Caco-2 (cell line): Measurements from ENCODE around the gene CPAMD8. TPM values are rescaled to one million over a fixed set of nuclear protein-coding genes. Genes with fewer than 3 reads are reported as not detected.

Experiments used
- BruUV-seq: library from RNA; stranded (reverse); fragments of 400-500 nt; replicated peaks from 2 replicates; lab custom pipeline; 2021; lab: Mats Ljungman, UMichigan
- CTCF ChIA-PET: fragments of 300-600 bp; sonication (Branson Sonifier 250); formaldehyde crosslinking; loops from one replicate; lab custom pipeline; 2022; ENCODE audit warnings: antibody characterized with exemption; lab: Charles Lee
- POLR2A ChIA-PET: fragments of 300-600 bp; sonication (Branson Sonifier 250); formaldehyde crosslinking; loops from one replicate; lab custom pipeline; 2022; ENCODE audit warnings: antibody characterized with exemption; lab: Charles Lee
- DNase-seq, 2 experiments: peaks; one replicate each; pipeline versions ENCODE4 v3.0.0 to v3.0.0-alpha.2; 2020 to 2022
- H3K27me3 ChIP-seq: replicated peaks from 2 replicates; pipeline ENCODE4 v1.6.0; 2011; ENCODE audit warnings: low read length; ENCODE audit not compliant: control insufficient read depth, insufficient read depth
- H3K36me3 ChIP-seq: 2 replicates; pipeline ENCODE4 v1.5.1; 2011; ENCODE audit warnings: low read length; ENCODE audit not compliant: control insufficient read depth, insufficient read depth
- H3K4me1 ChIP-seq: fragments of 250-450 bp; sonication (Bioruptor Pico); 2 replicates; pipeline ENCODE4 v1.5.1; 2020; ENCODE audit warnings: mild to moderate bottlenecking
- H3K4me3 ChIP-seq: 2 replicates; pipeline ENCODE4 v1.5.1; 2011; ENCODE audit warnings: low read depth, mild to moderate bottlenecking, control low read depth, low read length
- H3K9me3 ChIP-seq: fragments of 250-450 bp; sonication (Bioruptor Pico); 2 replicates; pipeline ENCODE4 v1.5.1; 2020; ENCODE audit warnings: mild to moderate bottlenecking, moderate library complexity
- H3K27ac Mint-ChIP-seq: one replicate; pipeline ENCODE4 v1.8.0; 2022; ENCODE audit warnings: mixed read lengths; ENCODE audit not compliant: unreplicated experiment
- H3K27me3 Mint-ChIP-seq: one replicate; pipeline ENCODE4 v1.8.0; 2022; ENCODE audit warnings: mixed read lengths; ENCODE audit not compliant: insufficient read depth, unreplicated experiment
- H3K36me3 Mint-ChIP-seq: one replicate; pipeline ENCODE4 v1.8.0; 2022; ENCODE audit warnings: mild to moderate bottlenecking, mixed read lengths; ENCODE audit not compliant: insufficient read depth, unreplicated experiment
- H3K4me1 Mint-ChIP-seq: one replicate; pipeline ENCODE4 v1.8.0; 2022; ENCODE audit warnings: low read depth, mixed read lengths; ENCODE audit not compliant: unreplicated experiment
- H3K4me3 Mint-ChIP-seq: one replicate; pipeline ENCODE4 v1.8.0; 2022; ENCODE audit warnings: mild to moderate bottlenecking, moderate library complexity, mixed read lengths; ENCODE audit not compliant: unreplicated experiment
- H3K9me3 Mint-ChIP-seq: one replicate; pipeline ENCODE4 v1.8.0; 2022; ENCODE audit warnings: mixed read lengths; ENCODE audit not compliant: unreplicated experiment
- CTCF ChIP-seq, 2 experiments: fragments of 200-600 bp in 1 of 2; IDR thresholded peaks; 1 replicate in 1 of 2; 2 replicates in 1 of 2; pipeline versions ENCODE4 v1.5.1 to v1.8.0; 2011 to 2022; ENCODE audit warnings: antibody characterized with exemption in 1 of 2, control low read depth in 1 of 2, inconsistent platforms in 1 of 2, low read depth in 1 of 2, low read length in 1 of 2, mild to moderate bottlenecking in 1 of 2, moderate library complexity in 1 of 2; ENCODE audit not compliant: insufficient read depth in 1 of 2, severe bottlenecking in 1 of 2, unreplicated experiment in 1 of 2
- intact Hi-C: fragments of 100-400 bp; cut with micrococcal nuclease; formaldehyde crosslinking; loops from one replicate; pipeline ENCODE4 v1.10.0; 2022; ENCODE audit not compliant: unreplicated experiment
- total RNA-seq: library from RNA; stranded (reverse); gene quantifications from 2 replicates; pipeline ENCODE4 v1.2.3, GENCODE V29; 2022

CPAMD8 gene
- total RNA-seq, 1 experiment from 2014 or later, result 1.1 TPM

GRCh38 chr19:16889366-16889882, 137.2 kb downstream of the CPAMD8 start:
- H3K4me1 ChIP-seq, result no peaks in the 10 kb centered on the region
- BruUV-seq, result no TSS peak
- H3K27me3 ChIP-seq, result no peaks in the 10 kb centered on the region
- H3K9me3 Mint-ChIP-seq, result no peaks in the 10 kb centered on the region
- no peaks in the 10 kb centered on the region for H3K36me3 Mint-ChIP-seq
- H3K27ac Mint-ChIP-seq, result no peak overlapping the region
- CTCF ChIA-PET, result no interaction called here
- POLR2A ChIA-PET, result no interaction called here
- TF ChIP-seq CTCF (IDR thresholded peaks at IDR 0.05; ENCODE audit: insufficient read depth in 1 of 2, low read depth in 1 of 2, low read length in 1 of 2, severe bottlenecking in 1 of 2, unreplicated experiment in 1 of 2), result no peak
- no peak overlapping the region for H3K4me3 ChIP-seq
- no peak overlapping the region for H3K4me3 Mint-ChIP-seq
- DNase-seq, result no peak
- H3K9me3 ChIP-seq, result no peaks in the 10 kb centered on the region
- H3K27me3 Mint-ChIP-seq, result no peaks in the 10 kb centered on the region
- intact Hi-C loops, result no loop called here
- no peaks in the 10 kb centered on the region for H3K36me3 ChIP-seq
- no peaks in the 10 kb centered on the region for H3K4me1 Mint-ChIP-seq

GRCh38 chr19:16888629-16889365, 137.8 kb downstream of the CPAMD8 start, which contains the start of gene F2RL3:
Gene F2RL3 (plus strand): TSS chr19:16888999. CDS start chr19:16889190, 191 bp downstream.
- H3K36me3 ChIP-seq, result no peaks in the 10 kb centered on the region
- no peaks in the 10 kb centered on the region for H3K27me3 Mint-ChIP-seq
- no peak within 1 kb of the TSS for H3K4me3 ChIP-seq
- no peaks in the 10 kb centered on the region for H3K9me3 Mint-ChIP-seq
- no peak within 1 kb of the TSS for H3K4me3 Mint-ChIP-seq
- H3K27me3 ChIP-seq, result no peaks in the 10 kb centered on the region
- intact Hi-C loops, result no loop called here
- no peaks in the 10 kb centered on the region for H3K4me1 Mint-ChIP-seq
- no TSS peak for BruUV-seq
- H3K9me3 ChIP-seq, result no peaks in the 10 kb centered on the region
- CTCF ChIA-PET, result no interaction called here
- H3K36me3 Mint-ChIP-seq, result no peaks in the 10 kb centered on the region
- POLR2A ChIA-PET, result no interaction called here
- no peaks in the 10 kb centered on the region for H3K4me1 ChIP-seq
- no peak for DNase-seq
- TF ChIP-seq CTCF (IDR thresholded peaks at IDR 0.05; ENCODE audit: insufficient read depth in 1 of 2, low read depth in 1 of 2, low read length in 1 of 2, severe bottlenecking in 1 of 2, unreplicated experiment in 1 of 2), result no peak
- H3K27ac Mint-ChIP-seq, result no peak within 1 kb of the TSS

DNA sequence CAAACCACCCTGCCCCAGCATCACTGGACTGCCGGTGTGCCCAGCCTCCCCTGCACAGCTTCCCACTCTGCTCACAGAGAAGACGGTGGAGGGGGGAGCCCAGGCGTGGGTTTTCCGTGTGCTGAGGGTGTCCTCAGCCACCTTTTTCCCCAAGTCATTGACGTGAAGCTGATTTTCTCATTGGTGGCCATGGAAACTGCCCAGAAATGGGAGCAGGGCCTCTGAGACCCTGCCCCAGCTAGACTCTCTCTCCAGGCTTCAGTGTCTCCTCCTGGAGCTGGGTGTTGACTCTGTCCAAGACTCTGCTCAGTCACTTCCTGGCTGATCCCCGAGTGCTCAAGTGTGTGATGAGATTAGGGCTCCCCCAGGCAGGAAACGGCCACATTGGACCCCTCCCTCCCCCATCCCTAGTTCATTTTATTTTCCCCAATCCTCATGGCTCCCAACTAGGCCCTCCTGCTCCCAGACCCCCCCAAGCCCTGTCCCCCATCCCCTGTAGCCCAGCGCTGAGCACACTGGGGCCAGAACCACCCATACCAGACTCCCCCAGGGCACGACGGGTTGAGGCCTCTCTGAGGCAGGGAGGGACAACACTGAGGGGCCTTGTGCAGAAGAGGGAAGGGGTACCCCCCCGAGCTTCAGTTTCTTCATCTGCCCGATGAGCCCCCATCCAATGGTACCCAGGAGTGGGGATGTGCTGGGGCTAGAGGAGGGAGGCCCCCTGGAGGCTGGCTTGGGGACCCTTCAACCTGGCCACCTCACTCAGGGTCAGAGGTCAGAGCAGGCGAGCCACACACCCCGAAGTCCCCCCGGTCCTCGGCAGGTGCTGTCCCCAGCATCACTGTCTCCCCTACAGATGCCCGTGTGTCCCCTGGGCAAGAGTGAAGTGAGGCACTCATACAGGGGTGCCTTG, 139.0 kb downstream of the CPAMD8 start:
- no peak for DNase-seq
- Histone ChIP-seq H3K4me3 (no peak overlapping the region), H3K9me3 (peaks cover 4% of the 10 kb centered on the region; the same call in 1 of the 2 replicates), H3K27me3 (no peaks in the 10 kb centered on the region), H3K36me3 (no peaks in the 10 kb centered on the region), H3K4me1 (no peaks in the 10 kb centered on the region)
- POLR2A ChIA-PET, result no interaction called here
- Mint-ChIP-seq H3K9me3 (peaks cover 9% of the 10 kb centered on the region), H3K4me1 (no peaks in the 10 kb centered on the region), H3K27me3 (no peaks in the 10 kb centered on the region), H3K27ac (no peak overlapping the region), H3K36me3 (no peaks in the 10 kb centered on the region), H3K4me3 (no peak overlapping the region)
- intact Hi-C loops, result no loop called here
- CTCF ChIA-PET, result no interaction called here
- BruUV-seq, result no TSS peak
- TF ChIP-seq CTCF (IDR thresholded peaks at IDR 0.05; ENCODE audit: insufficient read depth in 1 of 2, low read depth in 1 of 2, low read length in 1 of 2, severe bottlenecking in 1 of 2, unreplicated experiment in 1 of 2), result no peak
